22Rv1 (cell line): ENCODE results near the gene TANK.
"Not testable (repeated sequence)": the region's sequence is repeated elsewhere in the genome, so short reads cannot be mapped to it uniquely, and the experiment has no call there.

Source experiments
- H3K27ac ChIP-seq: fragments of 450-650 bp; 2 replicates; pipeline ENCODE4 v1.5.1; 2017
- CTCF ChIP-seq: fragments of 450-650 bp; IDR thresholded peaks from 2 replicates; pipeline ENCODE4 v1.5.1; 2017; ENCODE audit warnings: mild to moderate bottlenecking
- ZFX ChIP-seq: fragments of 450-650 bp; IDR thresholded peaks from 2 replicates; pipeline ENCODE4 v1.6.1; 2017; ENCODE audit warnings: antibody characterized with exemption, borderline replicate concordance

The TANK gene

DNA sequence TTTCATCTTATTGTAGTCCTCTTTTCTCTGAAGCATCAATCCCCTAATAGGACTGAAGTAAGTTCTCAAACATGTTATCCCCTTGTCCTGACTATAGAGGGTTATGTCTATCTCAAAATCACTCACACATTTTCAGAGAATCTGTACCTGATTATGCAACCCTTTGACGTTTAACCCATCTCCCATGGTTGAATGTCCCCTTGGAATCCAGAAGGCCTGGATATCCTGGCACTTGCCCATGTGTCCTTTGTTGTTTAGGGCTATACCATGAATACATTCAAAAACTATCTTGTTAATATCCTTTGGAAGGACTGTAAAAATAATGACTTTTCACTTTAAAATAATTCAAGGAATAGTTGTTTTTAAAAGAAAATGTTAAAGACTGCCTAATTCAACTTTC, 81.7 kb downstream of the TANK start:
- no peak overlapping the region for H3K27ac ChIP-seq
- TF ChIP-seq CTCF (no peak), ZFX (no peak)

DNA sequence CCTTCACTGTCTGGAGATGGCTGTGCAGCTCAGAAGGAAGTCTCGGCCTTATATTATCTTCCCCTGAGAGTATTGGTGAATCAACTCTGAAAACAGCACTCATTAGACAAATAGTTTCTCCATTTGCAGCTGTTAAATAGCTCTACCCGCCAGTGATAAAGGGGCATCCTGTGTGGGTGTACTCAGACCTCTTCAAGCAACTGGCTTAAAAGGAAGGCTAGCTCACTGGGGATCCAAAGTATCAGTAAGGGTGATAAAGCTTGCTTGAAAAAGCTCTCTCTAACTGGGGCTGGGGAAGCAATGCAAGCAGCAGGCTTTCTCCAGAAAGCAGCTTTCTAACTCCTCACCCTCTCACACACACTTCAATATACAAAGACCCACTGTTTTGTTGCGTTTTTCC, 83.1 kb downstream of the TANK start:
- H3K27ac ChIP-seq = no peak overlapping the region
- no peak for TF ChIP-seq CTCF
- TF ChIP-seq ZFX = no peak

- no peak overlapping the region for H3K27ac ChIP-seq
- TF ChIP-seq ZFX (no peak), CTCF (no peak)
These were observed 83.7 kb downstream of the TANK start for GRCh38 chr2:161243905-161244304.

- H3K27ac ChIP-seq = not testable (repeated sequence)
These were observed 84.4 kb downstream of the TANK start for GRCh38 chr2:161244387-161245260.

GRCh38 chr2:161245261-161245553, 85.0 kb downstream of the TANK start:
- TF ChIP-seq ZFX (no peak), CTCF (no peak)
- no peak overlapping the region for H3K27ac ChIP-seq

DNA sequence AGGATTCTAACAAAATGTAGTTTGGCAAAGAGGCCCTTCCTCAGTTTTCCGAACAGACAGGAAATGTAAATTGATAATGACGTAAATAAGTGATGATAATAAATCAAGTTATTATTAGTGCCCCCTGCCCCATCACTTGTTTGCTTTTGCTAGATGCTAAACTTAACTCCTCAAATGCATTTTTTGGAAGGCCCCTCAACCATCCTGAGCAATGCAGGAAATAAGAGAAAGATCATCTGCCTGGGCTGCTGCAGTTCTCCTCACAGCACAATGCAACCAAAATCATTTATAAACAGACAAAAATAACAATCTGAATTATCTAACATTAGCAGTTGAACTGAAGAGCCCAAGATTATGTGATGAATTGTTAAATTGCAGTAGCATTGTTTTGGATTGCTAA, 85.4 kb downstream of the TANK start:
- no peak for TF ChIP-seq CTCF
- TF ChIP-seq ZFX = no peak
- H3K27ac ChIP-seq = no peak overlapping the region

DNA sequence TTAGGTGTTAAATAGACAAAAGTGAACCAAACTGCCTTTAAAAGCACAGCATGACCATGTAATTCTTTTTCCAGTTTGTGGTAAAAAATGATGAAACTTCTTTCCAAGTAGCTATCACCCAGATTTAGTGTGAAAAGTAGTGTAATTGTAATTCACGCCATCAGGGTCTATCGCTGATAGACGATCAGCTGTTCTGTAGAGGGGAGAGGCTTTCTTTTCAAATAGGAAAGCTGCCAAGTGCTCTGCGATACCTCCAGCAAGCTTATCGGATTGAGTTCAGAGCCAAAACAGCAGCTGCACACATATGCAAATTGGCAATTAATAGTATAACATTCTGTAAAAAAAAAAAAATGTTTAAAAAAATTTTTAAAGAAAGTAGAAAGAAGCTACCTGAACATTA, 86.1 kb downstream of the TANK start:
- no peak for TF ChIP-seq CTCF
- no peak for TF ChIP-seq ZFX
- H3K27ac ChIP-seq = no peak overlapping the region

- H3K27ac ChIP-seq = no peak overlapping the region
- no peak for TF ChIP-seq ZFX
- peak; percentile 71 for TF ChIP-seq CTCF
These were observed 90.7 kb downstream of the TANK start for GRCh38 chr2:161250864-161251436.
